Lung (tissue), 12 donors: ENCODE results near the gene PRICKLE1. TPM values are rescaled to one million over a fixed set of nuclear protein-coding genes. Genes with fewer than 3 reads are reported as not detected.

Experiments used
- ATAC-seq: fragments of 200-7000 bp; cut with Tn5 transposase; one replicate; pipeline ENCODE4 v1.9.1; 2020; ENCODE audit warnings: moderate number of reproducible peaks; ENCODE audit not compliant: insufficient read depth, low FRiP score
- DNase-seq, 3 donors: peaks; one replicate each; pipeline ENCODE4 v3.0.0-alpha.2; 2013 to 2017
- H3K27ac ChIP-seq, 2 donors: one replicate each; pipeline ENCODE4 v1.5.1; 2013; ENCODE audit warnings: mild to moderate bottlenecking in 2 of 2, moderate library complexity in 2 of 2, control low read depth in 1 of 2, inconsistent platforms in 1 of 2, low read depth in 1 of 2, low read length in 1 of 2
- H3K27me3 ChIP-seq, 3 donors: one replicate each; pipeline ENCODE4 v1.5.1; 2013; ENCODE audit warnings: low read length in 2 of 3; ENCODE audit not compliant: control insufficient read depth in 3 of 3, insufficient read depth in 3 of 3
- H3K36me3 ChIP-seq, 4 donors: one replicate each; pipeline ENCODE4 v1.5.1; 2013; ENCODE audit warnings: low read length in 4 of 4, mild to moderate bottlenecking in 1 of 4, moderate library complexity in 1 of 4; ENCODE audit not compliant: control insufficient read depth in 4 of 4, insufficient read depth in 4 of 4
- H3K4me1 ChIP-seq, 5 donors: one replicate each; pipeline ENCODE4 v1.5.1; 2013; ENCODE audit warnings: low read length in 5 of 5, mild to moderate bottlenecking in 2 of 5, moderate library complexity in 1 of 5; ENCODE audit not compliant: control insufficient read depth in 5 of 5, insufficient read depth in 5 of 5
- H3K4me3 ChIP-seq: one replicate; pipeline ENCODE4 v1.5.1; 2013; ENCODE audit warnings: mild to moderate bottlenecking, control low read depth, moderate library complexity
- H3K9ac ChIP-seq, 2 donors: one replicate each; pipeline ENCODE4 v1.5.1; 2013; ENCODE audit warnings: low read length in 2 of 2, control low read depth in 1 of 2; ENCODE audit not compliant: insufficient read depth in 1 of 2
- H3K9me3 ChIP-seq, 4 donors: one replicate each; pipeline ENCODE4 v1.5.1; 2013; ENCODE audit warnings: low read length in 3 of 4, mild to moderate bottlenecking in 1 of 4, moderate library complexity in 1 of 4; ENCODE audit not compliant: control insufficient read depth in 4 of 4, insufficient read depth in 3 of 4
- WGBS, 2 donors: extraction: QIAGEN DNeasy Blood & Tissue Kit; methylation state at CpG; one replicate each; pipeline ENCODE4 v1.1.7; 2013; 5-methylcytosine and 5-hydroxymethylcytosine counted together
- polyA plus RNA-seq, 2 donors: library from polyadenylated mRNA; stranded (reverse); fragments of 200-250 nt; gene quantifications; one replicate each; pipeline ENCODE4 v1.2.1, GENCODE V29; 2013
- total RNA-seq, 2 donors: library from RNA; depleted of rRNA in 1 of 2; stranded (reverse); fragments of >200 nt in 1 of 2; gene quantifications; one replicate each; pipeline ENCODE4 v1.2.1, GENCODE V29; 2014 to 2021
- TF ChIP-seq, protein P1 (sequence below): IDR thresholded peaks from 2 replicates; pipeline ENCODE4 v1.5.1; 2012; ENCODE audit warnings: mild to moderate bottlenecking; ENCODE audit errors: control extremely low read depth, extremely low read depth
- donor health status: control.
- donor health status: control.
- donor health status: Bipolar disorder and iron deficiency.
- donor health status: healthy.
- donor health status: DM: yes; HTN: yes; CAD: no.

The PRICKLE1 gene
- total and polyA plus RNA-seq, 4 donors, result 2.1 to 60.1 (median 7.8) TPM

DNA sequence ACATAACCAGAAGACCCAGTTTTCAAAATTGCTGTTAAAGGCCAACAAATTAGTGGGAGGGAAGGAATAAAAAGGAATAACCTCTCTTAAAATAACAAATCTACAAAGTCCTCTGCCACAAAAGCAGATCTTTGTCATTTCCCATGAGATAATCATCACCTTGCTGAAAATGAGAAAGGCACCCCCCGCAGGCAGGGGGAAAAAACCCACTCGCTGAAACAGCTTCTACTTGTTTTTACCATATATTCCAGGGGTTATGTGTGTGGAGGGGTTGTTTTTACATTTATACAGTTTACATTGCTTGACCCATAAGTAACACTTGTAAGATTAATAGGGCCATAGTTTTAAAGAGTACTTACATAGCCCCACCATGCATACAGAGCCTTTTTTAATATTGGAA is 131.0 kb downstream of the PRICKLE1 start:
- H3K27me3 ChIP-seq, result no peaks in the 10 kb centered on the region
- H3K9me3 ChIP-seq, result no peaks in the 10 kb centered on the region
- no peak for ATAC-seq
- DNase-seq, result no peak
- no peak overlapping the region for H3K27ac ChIP-seq
- TF ChIP-seq, protein P1, sequence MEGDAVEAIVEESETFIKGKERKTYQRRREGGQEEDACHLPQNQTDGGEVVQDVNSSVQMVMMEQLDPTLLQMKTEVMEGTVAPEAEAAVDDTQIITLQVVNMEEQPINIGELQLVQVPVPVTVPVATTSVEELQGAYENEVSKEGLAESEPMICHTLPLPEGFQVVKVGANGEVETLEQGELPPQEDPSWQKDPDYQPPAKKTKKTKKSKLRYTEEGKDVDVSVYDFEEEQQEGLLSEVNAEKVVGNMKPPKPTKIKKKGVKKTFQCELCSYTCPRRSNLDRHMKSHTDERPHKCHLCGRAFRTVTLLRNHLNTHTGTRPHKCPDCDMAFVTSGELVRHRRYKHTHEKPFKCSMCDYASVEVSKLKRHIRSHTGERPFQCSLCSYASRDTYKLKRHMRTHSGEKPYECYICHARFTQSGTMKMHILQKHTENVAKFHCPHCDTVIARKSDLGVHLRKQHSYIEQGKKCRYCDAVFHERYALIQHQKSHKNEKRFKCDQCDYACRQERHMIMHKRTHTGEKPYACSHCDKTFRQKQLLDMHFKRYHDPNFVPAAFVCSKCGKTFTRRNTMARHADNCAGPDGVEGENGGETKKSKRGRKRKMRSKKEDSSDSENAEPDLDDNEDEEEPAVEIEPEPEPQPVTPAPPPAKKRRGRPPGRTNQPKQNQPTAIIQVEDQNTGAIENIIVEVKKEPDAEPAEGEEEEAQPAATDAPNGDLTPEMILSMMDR, result no peak
- no peaks in the 10 kb centered on the region for H3K4me1 ChIP-seq
- H3K9ac ChIP-seq, result no peak overlapping the region
- WGBS, 2 donors, result 83 to 100% methylated on average over 2 of the region's 2 CpGs
- H3K4me3 ChIP-seq, result no peak overlapping the region
- H3K36me3 ChIP-seq, result peaks cover 0 to 18% (median 7%) of the 10 kb centered on the region in 4 donors

DNA sequence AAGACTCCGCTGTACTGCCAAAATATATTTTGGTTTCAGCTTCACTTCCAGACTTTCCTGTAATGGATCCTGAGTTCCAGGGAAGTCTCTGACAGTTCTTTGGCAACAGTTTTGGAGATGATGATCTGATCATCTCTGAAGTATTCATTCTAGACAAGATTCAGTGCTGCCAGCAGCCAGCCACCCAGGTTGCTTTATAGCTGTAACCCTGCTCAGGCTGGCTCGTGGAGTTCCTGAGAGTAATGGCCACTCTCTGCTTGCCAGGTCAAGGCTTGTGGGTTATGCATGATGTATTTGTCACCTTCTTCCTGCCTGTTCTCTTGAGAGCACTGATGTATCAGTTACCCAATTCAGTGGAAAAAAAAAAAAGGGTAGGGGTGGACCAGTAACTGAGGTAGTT is 139.3 kb downstream of the PRICKLE1 start:
- TF ChIP-seq, protein P1, result no peak
- peaks cover 0 to 14% (median 4%) of the 10 kb centered on the region in 4 donors for H3K36me3 ChIP-seq
- ATAC-seq (no peak), DNase-seq (no peak)
- no peak overlapping the region for H3K9ac ChIP-seq
- 61 to 66% methylated on average over 2 of the region's 2 CpGs for WGBS, 2 donors
- H3K4me1 ChIP-seq, result peaks cover 0 to 2% (median 0%) of the 10 kb centered on the region in 5 donors
- H3K27me3 ChIP-seq, result no peaks in the 10 kb centered on the region
- H3K9me3 ChIP-seq, result no peaks in the 10 kb centered on the region
- H3K4me3 ChIP-seq, result no peak overlapping the region
- peak overlapping the region in 1 of 2 donors; percentile 3 for H3K27ac ChIP-seq

DNA sequence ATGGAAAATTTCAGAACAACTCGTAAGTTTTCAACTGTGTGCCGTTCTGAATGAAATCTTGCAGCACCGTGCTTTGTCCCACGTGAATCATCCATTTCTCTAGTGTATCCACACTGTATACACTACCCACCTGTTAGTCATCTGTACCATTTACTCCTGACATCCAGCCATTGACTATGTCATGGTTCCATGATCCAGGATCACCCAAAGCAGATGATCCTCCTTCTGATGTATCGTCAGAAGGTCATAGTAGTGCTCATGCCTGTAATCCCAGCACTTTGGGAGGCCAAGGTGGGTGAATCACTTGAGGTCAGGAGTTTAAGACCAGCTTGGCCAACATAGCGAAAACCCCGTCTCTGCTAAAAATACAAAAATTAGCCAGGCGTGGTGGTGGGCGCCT is 140.7 kb downstream of the PRICKLE1 start:
- TF ChIP-seq, protein P1, result no peak
- Histone ChIP-seq H3K4me1 (peaks cover 0 to 2% (median 0%) of the 10 kb centered on the region in 5 donors), H3K4me3 (no peak overlapping the region), H3K9ac (no peak overlapping the region), H3K9me3 (no peaks in the 10 kb centered on the region), H3K27me3 (no peaks in the 10 kb centered on the region), H3K36me3 (peaks cover 3 to 19% (median 9%) of the 10 kb centered on the region in 4 donors), H3K27ac (no peak overlapping the region)
- ATAC-seq, result no peak
- no peak for DNase-seq
- 98% methylated on average over 9 of the region's 9 CpGs for WGBS, 2 donors

DNA sequence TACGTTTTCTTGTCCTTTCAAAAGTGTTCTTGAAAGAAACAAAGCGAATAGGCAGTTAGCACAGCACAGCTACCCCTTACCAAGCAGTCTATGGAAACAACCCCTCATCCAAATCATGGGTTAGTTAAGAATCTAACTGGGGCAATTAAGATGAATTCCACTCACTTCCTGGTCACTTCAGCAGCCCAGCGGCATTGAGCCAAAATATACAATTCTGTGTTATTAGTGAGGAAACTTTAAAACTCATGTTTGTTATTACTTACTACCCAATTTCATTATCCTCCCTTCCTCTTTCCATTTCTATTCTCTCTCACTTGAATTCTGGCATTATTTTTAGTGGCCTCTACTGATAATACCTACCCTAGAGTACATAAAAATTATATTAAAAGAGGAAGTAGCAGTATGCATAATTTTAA is 142.2 kb downstream of the PRICKLE1 start:
- H3K27ac ChIP-seq, result peak overlapping the region in 1 of 2 donors; percentile 40
- H3K9me3 ChIP-seq, result peaks cover 0 to 1% (median 0%) of the 10 kb centered on the region in 4 donors
- no peak overlapping the region for H3K4me3 ChIP-seq
- H3K27me3 ChIP-seq, result no peaks in the 10 kb centered on the region
- WGBS, 2 donors, result 64 to 83% methylated on average over 3 of the region's 3 CpGs
- peaks cover 0 to 2% (median 0%) of the 10 kb centered on the region in 5 donors for H3K4me1 ChIP-seq
- no peak for ATAC-seq
- DNase-seq, result peak in 1 of 3 donors; percentile 19
- H3K9ac ChIP-seq, result no peak overlapping the region
- TF ChIP-seq, protein P1, result no peak
- H3K36me3 ChIP-seq, result peaks cover 6 to 26% (median 14%) of the 10 kb centered on the region in 4 donors
